Effector memory CD8-positive, alpha-beta T cell (primary cell): ENCODE measurements around the gene TUBB2B.
"Not testable (repeated sequence)": the region's sequence is repeated elsewhere in the genome, so short reads cannot be mapped to it uniquely, and the experiment has no call there.

Experiments
- ATAC-seq: fragments of 150-1000 bp; cut with Tn5 transposase; replicated peaks from 2 replicates; pipeline ENCODE4 v1.10.0; 2021; ENCODE audit warnings: mild to moderate bottlenecking, moderate library complexity
- DNase-seq, 3 experiments: peaks; one replicate each; pipeline ENCODE4 v3.0.0; 2021
- H3K27ac Mint-ChIP-seq, 2 donors: one replicate each; pipeline ENCODE4 v1.8.0; 2022; ENCODE audit warnings: mild to moderate bottlenecking in 2 of 2, mixed read lengths in 2 of 2, moderate library complexity in 2 of 2
- H3K27me3 Mint-ChIP-seq, 2 donors: one replicate each; pipeline ENCODE4 v1.8.0; 2022; ENCODE audit warnings: mixed read lengths in 2 of 2
- H3K36me3 Mint-ChIP-seq: one replicate; pipeline ENCODE4 v1.8.0; 2022; ENCODE audit warnings: mild to moderate bottlenecking, moderate library complexity, mixed read lengths; ENCODE audit not compliant: insufficient read depth
- H3K4me1 Mint-ChIP-seq, 2 donors: one replicate each; pipeline ENCODE4 v1.8.0; 2022; ENCODE audit warnings: low read depth in 2 of 2, mixed read lengths in 2 of 2
- H3K4me3 Mint-ChIP-seq, 2 donors: one replicate each; pipeline ENCODE4 v1.8.0; 2022; ENCODE audit warnings: mild to moderate bottlenecking in 2 of 2, mixed read lengths in 2 of 2, moderate library complexity in 2 of 2
- H3K9me3 Mint-ChIP-seq, 2 donors: one replicate each; pipeline ENCODE4 v1.8.0; 2022; ENCODE audit warnings: mixed read lengths in 2 of 2

Gene TUBB2B

DNA sequence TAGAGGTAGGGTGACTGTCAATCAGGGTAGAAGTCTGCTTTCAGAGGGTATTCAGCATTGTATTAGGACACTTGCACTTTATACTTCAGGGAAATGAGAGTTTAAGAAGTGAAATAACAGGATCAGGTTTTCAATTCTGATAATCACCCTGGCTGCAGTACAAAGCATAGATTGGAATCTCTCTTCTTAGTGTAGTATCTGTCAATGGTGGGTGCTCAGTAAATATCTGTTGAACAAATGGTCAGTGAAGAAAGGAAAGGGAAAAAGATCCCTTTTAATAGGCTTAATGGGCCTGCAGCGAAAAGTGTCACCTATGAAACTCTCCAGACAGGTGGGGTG lies 18.7 kb downstream of the TUBB2B start:
- DNase-seq (no peak), ATAC-seq (no peak)
- H3K4me3 Mint-ChIP-seq: peak overlapping the region; percentile 52 to 57
- peaks cover 42 to 66% of the 10 kb centered on the region in 2 donors for H3K27me3 Mint-ChIP-seq
- H3K36me3 Mint-ChIP-seq: peaks cover 3% of the 10 kb centered on the region
- H3K9me3 Mint-ChIP-seq: no peaks in the 10 kb centered on the region
- peak overlapping the region; percentile 11 to 75 for H3K27ac Mint-ChIP-seq
- peaks cover 9 to 17% of the 10 kb centered on the region in 2 donors for H3K4me1 Mint-ChIP-seq

DNA sequence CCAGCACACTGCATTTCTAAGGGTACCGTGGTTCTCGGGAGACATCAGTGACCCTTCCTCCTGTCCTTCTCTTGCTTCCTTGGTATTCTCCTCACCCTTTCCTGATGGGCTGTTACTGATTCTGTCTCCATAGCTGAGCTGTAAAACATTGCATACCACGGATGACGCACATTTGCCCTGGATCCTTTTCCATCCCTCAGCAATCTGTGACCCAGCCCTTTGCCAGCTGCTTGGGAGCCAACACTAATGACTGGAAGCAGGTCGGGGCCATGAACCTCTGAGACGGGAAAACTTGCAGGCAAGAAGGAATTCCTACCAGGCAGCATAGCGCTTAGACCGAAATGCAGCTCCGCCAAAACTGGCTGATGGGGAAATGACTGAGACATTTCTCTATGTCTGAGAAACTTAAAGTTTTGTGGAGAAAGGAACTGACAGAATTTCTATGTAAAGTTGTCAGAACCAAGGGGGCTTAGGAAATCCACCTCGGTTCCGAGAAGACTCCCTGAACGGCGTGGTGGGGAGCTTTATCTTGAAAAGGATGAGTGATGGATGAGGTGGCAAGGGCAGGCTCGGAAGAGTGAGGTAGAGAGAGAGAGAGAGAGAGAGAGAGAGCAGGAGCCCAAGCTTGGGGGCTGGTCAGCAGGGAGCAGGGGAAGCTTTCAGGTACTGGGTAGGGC lies 19.2 kb downstream of the TUBB2B start:
- no peak for DNase-seq
- no peak for ATAC-seq
- Mint-ChIP-seq H3K27me3 (peaks cover 42 to 66% of the 10 kb centered on the region in 2 donors), H3K4me3 (peak overlapping the region in 1 of 2 donors; percentile 57), H3K4me1 (peaks cover 9 to 17% of the 10 kb centered on the region in 2 donors), H3K9me3 (no peaks in the 10 kb centered on the region), H3K27ac (peak overlapping the region in 1 of 2 donors; percentile 11), H3K36me3 (peaks cover 3% of the 10 kb centered on the region)

DNA sequence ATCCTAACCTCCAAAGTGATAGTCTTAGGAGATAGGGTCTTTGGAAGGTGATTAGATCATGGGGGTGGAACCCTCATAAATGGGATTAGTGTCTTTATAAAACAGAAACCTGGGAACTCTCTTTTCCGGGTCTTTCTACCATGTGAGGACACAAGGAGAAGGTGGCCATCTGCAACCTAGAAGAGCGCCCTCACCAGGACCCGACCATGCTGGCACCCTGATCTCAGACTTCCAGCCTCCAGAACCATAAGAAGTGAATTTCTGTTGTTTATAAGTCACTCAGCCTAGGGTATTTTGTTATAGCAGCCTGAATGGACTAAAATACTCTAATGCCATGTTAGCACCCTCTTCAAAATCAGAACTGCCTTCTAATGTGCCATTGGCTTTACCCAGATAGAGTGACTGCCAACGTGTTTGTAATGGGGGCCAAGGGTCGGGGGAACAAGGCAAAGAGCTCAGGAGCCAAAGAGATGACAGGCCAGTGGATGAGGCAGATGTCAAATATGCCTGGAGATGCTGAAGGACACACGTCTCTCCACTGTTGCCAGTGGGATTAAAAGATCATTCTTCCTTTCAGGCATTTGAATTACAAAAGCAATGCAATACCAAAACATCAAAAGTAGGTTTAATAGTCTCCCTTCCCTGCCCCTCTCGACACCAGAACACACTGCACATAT lies 21.0 kb downstream of the TUBB2B start:
- Mint-ChIP-seq H3K36me3 (peaks cover 3% of the 10 kb centered on the region), H3K9me3 (no peaks in the 10 kb centered on the region), H3K27ac (no peak overlapping the region), H3K4me3 (no peak overlapping the region), H3K4me1 (peaks cover 9 to 17% of the 10 kb centered on the region in 2 donors), H3K27me3 (peaks cover 39 to 60% of the 10 kb centered on the region in 2 donors)
- DNase-seq: no peak
- no peak for ATAC-seq

DNA sequence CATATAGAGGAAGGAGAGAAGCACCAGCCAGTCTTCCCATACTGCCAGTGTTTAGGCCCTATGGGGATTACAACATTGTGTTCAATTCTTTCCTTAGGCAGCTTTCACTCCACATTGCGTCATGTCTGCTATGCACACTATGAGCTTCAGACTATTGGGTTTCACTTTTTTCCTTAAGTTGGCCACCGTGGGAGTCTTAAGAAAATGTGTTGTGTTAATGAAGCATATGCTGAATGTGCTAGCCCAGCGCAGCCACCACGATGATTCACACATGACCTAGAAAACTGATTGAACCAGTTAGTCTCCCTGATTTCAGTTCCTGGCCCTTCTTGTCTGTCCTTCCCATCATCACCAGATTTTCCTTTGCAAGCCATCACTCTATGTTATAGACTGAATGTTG lies 21.5 kb downstream of the TUBB2B start:
- Mint-ChIP-seq H3K36me3 (peaks cover 2% of the 10 kb centered on the region), H3K27me3 (peaks cover 42 to 60% of the 10 kb centered on the region in 2 donors), H3K4me1 (peaks cover 9 to 17% of the 10 kb centered on the region in 2 donors), H3K4me3 (no peak overlapping the region), H3K9me3 (no peaks in the 10 kb centered on the region), H3K27ac (no peak overlapping the region)
- DNase-seq: no peak
- no peak for ATAC-seq

DNA sequence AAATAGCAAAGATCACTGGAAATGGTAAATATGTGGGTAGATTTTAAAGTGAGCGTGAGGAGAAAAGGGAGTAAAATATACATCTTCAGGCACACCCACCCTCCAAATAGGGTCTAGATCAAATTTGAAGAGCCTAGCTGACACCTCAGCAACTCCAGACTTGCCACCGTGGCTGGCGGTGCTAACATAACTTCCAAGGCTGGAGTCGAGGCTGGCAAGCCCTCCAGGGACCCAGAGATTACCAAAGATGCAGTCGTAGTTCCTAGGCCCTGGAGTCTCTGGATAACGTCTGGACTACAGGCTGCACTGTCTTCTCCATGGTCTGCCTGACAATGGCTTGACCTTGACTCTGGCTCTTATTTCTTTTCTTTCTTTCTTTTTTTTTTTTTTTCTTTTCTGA lies 22.5 kb downstream of the TUBB2B start:
- no peak for DNase-seq

DNA sequence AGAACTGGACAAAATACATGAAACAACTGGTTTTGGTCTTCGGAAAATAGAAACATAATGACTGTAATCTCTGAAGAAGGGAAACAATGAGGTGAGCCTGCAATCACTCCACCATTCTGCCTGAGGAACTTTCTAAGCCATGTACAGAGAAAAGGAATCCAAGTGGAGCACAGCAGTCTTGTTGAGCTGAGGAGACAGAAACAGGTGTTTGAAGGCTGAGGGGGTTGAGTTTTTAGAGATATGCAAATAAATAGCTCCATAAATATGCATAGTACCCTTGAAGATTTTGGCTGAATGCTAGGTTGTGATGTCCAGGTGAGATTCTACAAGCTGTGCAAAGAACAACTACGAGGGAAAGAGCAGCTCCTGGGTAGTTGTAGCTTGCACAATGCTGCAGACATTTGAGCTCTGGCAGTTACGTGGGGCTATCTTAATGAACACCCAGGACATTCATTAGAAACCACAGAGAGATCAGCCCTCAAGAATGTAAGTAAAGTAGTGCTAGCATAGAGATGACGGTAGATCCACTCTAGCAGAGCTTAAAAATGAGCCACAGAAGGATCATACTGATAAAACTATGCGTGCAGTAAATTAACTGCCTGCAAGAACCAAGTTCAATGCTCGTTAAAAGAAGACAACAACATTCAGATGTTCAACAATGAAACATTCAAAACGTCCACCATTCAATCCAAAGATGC lies 24.3 kb downstream of the TUBB2B start:
- no peak overlapping the region for H3K4me3 Mint-ChIP-seq
- DNase-seq (no peak), ATAC-seq (no peak)
- peaks cover 41 to 71% of the 10 kb centered on the region in 2 donors for H3K27me3 Mint-ChIP-seq
- no peak overlapping the region for H3K27ac Mint-ChIP-seq
- no peaks in the 10 kb centered on the region for H3K4me1 Mint-ChIP-seq
- peaks cover 2% of the 10 kb centered on the region for H3K36me3 Mint-ChIP-seq
- no peaks in the 10 kb centered on the region for H3K9me3 Mint-ChIP-seq

More for the DNA sequence above, 22.5 kb downstream of the TUBB2B start:
- Mint-ChIP-seq H3K4me3 (no peak overlapping the region), H3K27ac (no peak overlapping the region), H3K9me3 (no peaks in the 10 kb centered on the region), H3K27me3 (peaks cover 52 to 69% of the 10 kb centered on the region in 2 donors), H3K4me1 (peaks cover 9 to 17% of the 10 kb centered on the region in 2 donors), H3K36me3 (peaks cover 2% of the 10 kb centered on the region)
- no peak for ATAC-seq

DNA sequence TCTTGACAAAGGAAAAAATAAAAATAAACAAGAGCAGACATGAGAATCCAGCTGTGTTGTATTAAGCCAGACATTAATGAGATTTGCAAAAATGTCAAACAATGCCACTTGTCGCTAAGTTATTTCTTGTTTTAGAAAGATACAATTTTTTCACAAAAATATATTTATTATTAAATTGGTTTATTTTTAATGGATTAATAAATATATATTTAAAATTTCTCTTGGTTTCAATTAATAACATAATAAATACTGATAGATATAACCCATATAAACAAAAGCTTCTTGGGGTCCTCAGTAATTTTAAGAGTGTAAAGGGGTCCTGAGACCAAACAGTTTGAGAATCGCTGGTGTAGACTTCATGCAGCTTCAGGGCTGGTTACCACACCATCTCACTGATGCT lies 26.1 kb downstream of the TUBB2B start:
- Mint-ChIP-seq H3K4me1 (no peaks in the 10 kb centered on the region), H3K4me3 (no peak overlapping the region), H3K36me3 (peaks cover 2% of the 10 kb centered on the region), H3K27me3 (peaks cover 31 to 54% of the 10 kb centered on the region in 2 donors), H3K27ac (no peak overlapping the region), H3K9me3 (no peaks in the 10 kb centered on the region)
- DNase-seq (no peak), ATAC-seq (no peak)

DNA sequence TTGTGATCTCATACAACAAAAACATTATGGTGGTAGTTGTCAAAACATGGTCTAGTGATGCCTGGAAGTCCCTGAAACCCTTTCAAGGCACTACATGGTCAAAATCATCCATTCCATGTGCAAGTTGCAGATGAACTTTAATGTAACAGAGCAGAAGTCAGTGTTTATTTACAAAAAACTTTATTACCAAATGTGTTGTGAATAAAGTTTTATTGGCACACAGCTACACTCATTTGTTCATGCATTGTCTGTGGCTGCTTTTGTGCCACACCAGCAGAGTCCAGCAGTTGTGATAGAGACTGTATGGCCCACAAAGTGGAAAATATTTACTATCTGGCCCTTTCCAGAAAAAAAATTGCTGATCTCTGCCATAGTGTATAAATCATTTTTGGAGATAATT lies 26.8 kb downstream of the TUBB2B start:
- Mint-ChIP-seq H3K27me3 (peaks cover 25 to 47% of the 10 kb centered on the region in 2 donors), H3K36me3 (peaks cover 2% of the 10 kb centered on the region), H3K9me3 (no peaks in the 10 kb centered on the region), H3K4me3 (no peak overlapping the region), H3K4me1 (no peaks in the 10 kb centered on the region), H3K27ac (no peak overlapping the region)
- ATAC-seq (no peak), DNase-seq (no peak)

DNA sequence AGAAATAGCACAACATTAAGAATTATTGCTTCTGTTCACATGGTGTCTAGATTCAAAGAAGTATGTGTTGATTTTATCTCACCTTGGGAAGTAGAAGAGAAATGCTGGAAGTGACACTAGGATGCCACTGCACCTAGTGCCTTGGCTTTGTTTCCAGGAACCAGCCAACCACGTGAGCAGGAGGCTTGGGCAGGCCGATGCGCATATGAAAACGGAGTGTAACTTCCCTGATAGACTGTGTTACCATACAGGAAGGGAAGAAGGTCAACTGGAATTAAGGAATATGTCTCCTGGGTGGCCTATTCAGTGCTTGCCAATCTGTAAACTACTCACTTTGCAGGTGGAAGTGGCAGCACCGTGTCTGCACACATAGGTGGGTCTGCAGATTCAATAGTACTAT lies 28.1 kb downstream of the TUBB2B start:
- Mint-ChIP-seq H3K27ac (no peak overlapping the region), H3K36me3 (peaks cover 2% of the 10 kb centered on the region), H3K4me1 (no peaks in the 10 kb centered on the region), H3K4me3 (no peak overlapping the region), H3K9me3 (no peaks in the 10 kb centered on the region), H3K27me3 (peaks cover 25 to 40% of the 10 kb centered on the region in 2 donors)
- ATAC-seq (no peak), DNase-seq (no peak)

DNA sequence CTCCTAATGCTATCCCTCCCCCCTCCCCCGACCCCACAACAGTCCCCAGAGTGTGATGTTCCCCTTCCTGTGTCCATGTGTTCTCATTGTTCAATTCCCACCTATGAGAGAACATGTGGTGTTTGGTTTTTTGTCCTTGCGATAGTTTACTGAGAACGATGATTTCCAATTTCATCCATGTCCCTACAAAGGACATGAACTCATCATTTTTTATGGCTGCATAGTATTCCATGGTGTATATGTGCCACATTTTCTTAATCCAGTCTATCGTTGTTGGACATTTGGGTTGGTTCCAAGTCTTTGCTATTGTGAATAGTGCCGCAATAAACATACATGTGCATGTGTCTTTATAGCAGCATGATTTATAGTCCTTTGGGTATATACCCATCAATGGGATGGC lies 29.7 kb downstream of the TUBB2B start:
- H3K27me3 Mint-ChIP-seq: peaks cover 16 to 26% of the 10 kb centered on the region in 2 donors
- H3K36me3 Mint-ChIP-seq, H3K4me1 Mint-ChIP-seq, H3K27ac Mint-ChIP-seq, DNase-seq, H3K4me3 Mint-ChIP-seq, ATAC-seq, H3K9me3 Mint-ChIP-seq: not testable (repeated sequence)

DNA sequence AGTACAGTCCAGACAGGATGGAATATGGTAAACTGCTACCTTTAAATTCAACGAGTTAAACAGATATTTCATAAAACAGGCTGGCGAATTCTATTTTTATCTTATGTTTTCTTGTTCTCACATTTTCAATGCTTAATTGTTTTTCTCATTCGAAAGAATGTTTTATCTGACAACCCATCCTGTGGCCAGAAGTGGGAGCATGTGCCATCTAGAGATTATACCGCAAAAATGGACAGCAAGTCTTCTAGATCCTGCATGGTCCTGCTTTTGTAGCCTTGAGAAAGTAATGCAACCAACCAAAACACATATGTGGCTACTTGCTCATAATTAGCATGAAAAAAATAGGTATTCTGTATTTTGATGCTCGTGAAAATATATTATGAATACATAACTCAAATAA lies 30.7 kb downstream of the TUBB2B start:
- no peaks in the 10 kb centered on the region for H3K9me3 Mint-ChIP-seq
- no peaks in the 10 kb centered on the region for H3K4me1 Mint-ChIP-seq
- ATAC-seq: no peak
- no peak overlapping the region for H3K4me3 Mint-ChIP-seq
- no peak for DNase-seq
- H3K27ac Mint-ChIP-seq: no peak overlapping the region
- H3K27me3 Mint-ChIP-seq: peaks cover 17 to 20% of the 10 kb centered on the region in 2 donors
- H3K36me3 Mint-ChIP-seq: no peaks in the 10 kb centered on the region

DNA sequence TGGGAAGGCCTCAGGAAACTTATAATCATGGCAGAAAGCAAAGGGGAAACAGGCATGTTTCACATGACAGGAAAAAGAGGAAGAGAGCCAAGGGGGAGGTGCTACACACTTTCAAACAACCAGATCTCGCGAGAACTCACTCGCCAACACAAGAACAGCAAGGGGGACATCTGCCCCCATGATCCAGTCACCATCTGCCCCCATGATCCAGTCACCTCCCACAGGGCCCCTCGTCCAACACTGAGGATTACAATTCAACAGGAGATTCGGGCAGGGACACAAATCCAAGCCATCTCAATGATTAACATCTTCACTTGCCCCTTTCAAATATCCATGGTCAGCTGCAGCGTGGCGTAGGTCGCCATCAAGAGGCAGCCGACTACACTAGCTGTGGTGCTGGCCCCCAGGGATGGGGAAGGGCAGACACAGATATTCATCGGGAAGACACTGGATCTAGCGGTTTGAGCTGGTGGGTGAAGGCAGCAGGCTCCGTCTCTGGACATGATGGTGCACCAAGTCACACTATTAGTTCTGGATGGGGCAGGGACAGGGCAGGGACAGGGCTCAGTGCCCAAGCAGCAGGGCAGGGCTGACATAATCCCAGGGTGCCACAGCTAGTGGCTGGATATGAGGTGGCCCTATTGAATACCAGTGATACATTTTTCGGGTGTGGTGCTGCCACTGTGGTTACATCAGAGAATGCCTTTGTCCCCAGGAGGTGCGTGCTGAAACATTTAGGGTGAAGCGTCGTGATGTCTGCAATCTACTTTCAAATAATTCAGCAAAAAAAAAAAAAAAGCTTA lies 31.6 kb downstream of the TUBB2B start:
- Mint-ChIP-seq H3K4me1 (no peaks in the 10 kb centered on the region), H3K9me3 (no peaks in the 10 kb centered on the region), H3K36me3 (no peaks in the 10 kb centered on the region), H3K27ac (no peak overlapping the region), H3K27me3 (peaks cover 14 to 20% of the 10 kb centered on the region in 2 donors), H3K4me3 (no peak overlapping the region)
- ATAC-seq: no peak
- no peak for DNase-seq

DNA sequence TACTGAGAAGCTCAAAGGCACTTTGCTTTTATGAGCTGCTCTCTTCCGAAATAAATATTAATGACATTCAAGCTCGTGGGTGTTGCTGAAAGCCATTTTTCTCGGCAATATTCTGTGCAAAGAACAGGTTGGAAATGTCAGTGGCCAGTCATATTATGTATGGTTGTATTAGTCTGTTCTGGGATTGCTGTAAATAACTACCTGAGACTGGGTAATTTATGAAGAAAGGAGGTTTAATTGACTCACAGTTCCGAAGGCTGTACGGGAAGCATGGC lies 32.1 kb downstream of the TUBB2B start:
- Mint-ChIP-seq H3K4me3 (no peak overlapping the region), H3K27ac (no peak overlapping the region), H3K36me3 (no peaks in the 10 kb centered on the region), H3K27me3 (peaks cover 10 to 21% of the 10 kb centered on the region in 2 donors), H3K4me1 (no peaks in the 10 kb centered on the region), H3K9me3 (no peaks in the 10 kb centered on the region)
- DNase-seq (no peak), ATAC-seq (no peak)
